ENCODE data around the gene SRC.

Gene SRC

DNA sequence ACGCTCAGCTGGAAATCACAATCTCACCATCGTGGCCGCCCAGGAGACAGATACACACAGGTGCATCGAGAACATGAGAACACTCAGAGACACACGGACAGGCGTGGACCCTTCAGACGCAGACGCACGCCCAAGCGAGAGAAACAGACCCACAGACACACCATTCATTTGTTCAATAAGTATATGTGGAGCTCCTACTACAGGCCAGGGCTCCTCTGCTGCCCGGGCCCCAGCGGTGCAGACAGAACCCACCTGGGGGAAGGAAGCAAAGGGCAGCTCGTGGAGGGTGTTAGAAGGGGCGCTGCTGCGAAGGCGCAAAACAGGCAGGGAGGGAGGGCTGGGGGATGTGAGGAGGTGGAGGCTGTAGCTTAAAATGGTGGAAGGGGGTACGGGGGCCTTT, 39.2 kb downstream of the SRC start:
- no peak for DNase-seq

DNA sequence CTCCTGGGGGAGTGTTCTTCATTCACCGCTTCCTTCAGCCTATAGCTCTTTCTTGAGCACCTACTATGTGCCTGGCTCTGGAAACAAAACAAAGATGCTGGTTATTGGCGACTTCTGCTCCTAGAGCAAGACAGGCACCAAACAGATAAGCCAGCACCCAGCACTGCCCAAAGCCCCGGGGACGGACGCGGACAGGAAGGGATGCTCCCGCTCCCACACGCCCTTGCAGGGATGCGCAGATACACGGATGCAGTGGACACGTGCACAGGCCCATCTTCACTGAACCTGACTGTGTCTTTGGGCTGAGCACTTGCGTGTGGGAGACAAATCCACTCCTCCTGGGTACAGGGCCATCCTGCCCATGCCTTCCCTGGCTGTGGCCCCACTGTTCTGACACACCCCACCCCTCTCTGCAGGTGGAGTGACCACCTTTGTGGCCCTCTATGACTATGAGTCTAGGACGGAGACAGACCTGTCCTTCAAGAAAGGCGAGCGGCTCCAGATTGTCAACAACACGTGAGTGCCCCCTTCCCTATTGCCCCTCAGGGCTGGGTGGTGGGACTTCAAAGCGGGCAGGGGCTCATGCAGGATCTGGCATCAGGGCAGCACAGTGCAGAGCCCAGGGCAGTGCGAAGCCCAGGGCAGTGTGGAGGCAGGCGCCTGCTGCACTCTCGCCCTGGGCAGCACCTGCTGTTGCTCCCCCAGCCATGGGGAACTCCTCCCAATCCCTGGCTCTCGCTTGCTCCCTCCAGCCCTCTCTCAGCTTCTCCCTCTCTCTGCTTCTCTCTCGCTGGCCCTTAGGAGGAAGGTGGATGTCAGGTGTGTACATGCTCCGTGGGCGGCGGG, 39.9 kb downstream of the SRC start:
- DNase-seq = no peak

DNA sequence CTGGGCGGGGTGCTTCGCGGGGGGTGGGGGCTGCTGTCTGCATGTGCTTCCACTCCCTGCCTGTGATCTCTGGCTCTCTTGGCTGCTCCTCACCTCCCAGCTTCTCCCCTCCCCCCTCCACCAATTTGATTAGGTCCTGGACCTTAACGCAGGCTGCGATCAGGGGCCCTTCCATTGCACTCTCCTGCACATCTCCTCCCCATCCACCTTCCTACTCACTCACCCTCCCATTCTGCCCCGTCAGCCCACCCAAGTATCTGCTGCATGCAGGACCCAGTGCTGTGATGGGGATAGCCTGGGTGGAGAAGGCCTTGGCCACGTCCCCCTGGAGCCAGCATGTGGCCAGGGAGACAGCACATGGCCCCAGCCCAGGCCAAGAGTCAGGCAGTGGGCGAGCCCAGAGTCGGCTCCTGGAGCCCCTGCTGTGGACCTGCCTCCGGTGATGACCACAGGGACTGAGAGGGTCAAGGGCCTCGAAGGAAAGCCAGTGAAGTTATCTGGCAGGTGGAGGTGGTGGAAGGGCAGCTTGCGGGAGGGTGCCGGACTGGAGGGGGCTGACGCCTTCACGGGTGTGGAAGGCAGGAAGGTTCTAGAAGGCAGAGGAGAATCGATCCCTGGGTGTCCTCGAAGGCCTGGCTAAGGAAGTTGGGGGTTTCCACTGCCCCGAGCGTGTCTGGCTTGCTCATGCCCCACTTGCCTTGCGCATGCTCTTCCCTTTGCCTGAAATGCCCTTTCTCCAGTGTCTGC, 40.7 kb downstream of the SRC start:
- DNase-seq = no peak

DNA sequence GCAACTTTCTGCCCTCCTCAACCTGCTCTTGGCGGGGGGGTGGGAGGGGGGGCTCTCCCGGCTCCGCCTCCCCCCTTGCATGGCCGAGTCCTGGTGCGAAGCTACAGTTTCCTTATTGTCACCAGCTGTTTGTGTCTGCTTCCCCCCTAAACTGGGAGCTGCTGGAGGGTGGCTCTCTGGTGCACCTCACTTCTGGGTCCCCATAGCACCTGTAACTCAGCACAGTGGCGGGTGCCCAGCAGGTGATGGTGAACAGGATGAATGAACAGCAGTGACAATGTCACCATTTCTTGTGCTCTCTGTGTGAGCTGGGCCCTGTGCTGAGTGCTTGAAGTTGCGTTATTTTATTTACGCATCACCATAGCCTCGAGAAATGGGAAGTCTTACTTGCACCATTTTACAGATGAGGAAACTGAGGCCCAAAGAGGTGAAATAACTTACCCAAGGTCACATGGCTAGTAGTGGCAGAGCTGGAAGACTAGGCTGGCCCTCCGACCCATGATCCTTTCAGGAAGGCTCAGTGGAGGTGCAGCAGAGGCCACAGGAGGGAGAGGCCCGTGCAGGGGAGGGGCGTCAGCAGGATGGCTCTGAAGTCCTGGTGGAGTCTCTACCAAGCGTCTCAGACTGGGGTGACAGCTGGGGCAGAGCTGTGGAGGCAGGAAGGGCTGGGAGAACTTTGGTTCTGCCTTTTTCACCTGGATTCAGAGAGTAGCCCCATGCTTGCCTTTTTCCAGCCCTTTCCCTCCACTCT, 41.8 kb downstream of the SRC start:
- DNase-seq = no peak

DNA sequence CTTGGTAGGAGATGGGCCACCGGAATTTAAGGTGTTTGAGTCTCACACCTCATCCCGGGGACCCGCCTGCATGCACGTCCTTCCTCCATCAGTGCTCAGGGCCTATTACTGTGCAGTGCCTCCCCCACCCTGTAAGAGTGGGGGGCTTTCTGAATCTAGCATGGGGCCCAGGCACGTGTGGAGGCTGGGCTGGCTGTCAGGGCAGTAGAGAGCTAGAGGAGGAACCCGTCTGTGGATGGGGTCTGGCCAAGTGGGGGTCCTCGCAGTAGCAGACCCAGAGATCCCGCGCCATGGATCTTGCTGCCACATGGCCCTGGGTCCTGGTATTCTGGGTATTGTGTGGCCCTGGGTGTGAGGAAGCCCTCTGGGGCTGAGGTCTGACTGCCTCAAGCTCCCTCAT, 42.9 kb downstream of the SRC start:
- no peak for DNase-seq

DNA sequence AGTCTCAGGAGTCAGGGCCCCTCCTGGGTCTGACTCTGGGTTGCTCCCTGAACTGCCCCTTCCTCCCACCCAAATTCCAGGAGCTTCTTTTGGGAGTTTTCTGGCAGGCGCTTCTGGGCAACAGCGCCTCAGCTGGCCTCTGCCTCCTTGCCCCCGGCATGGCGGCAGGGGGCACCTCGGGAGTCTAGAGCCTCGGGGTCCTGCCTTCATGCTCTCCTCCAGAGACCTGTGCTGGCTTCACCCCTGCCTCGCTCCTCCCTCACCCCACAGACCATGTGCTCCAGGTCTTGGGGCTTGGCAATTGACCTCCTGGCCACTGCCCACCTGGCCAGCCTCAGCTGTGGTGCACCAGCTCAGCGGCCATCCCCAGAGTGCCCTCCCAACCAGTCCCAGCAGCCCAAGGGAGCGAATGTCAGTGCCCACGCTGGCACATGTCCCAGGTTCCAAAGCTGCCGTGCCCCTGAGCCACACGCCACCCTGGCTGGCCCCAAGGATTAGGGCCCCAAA, 43.4 kb downstream of the SRC start:
- DNase-seq = no peak

DNA sequence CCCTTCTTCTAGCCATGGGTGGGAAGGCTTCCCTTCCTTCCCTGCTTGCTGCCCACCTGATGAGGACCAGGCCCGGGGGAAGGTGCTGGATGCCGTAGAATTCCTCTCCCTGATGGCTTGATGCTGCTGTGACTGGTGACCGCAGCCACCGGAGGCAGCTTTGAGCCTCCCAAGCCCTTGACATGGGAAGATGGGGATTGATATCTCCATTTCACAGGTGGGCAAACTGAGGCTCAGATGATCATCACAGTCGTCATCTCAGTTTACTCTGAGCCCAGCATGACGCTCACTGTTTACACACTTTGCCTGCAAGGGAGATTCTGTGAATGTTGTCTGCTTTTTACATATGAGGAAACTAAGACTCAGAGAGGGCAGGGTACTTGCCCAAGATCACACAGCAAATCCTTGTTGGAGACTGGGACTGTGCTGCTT, 43.9 kb downstream of the SRC start:
- no peak for DNase-seq

DNA sequence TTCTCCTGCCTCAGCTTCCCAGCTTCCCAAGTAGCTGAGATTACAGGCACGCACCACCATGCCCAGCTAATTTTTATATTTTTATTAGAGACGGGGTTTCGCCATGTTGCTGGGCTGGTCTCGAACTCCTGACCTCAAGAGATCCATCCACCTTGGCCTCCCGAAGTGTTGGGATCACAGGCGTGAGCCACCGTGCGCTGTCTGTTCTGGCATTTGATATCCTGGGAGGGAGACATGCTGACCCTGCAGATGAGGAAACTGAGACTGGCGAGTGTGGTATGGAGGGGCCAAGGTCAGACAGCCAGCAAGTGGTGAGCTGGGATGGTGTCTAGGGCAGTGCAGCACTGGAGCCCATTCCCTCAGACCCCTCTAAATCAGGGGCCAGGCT, 44.6 kb downstream of the SRC start:
- DNase-seq = no peak

DNA sequence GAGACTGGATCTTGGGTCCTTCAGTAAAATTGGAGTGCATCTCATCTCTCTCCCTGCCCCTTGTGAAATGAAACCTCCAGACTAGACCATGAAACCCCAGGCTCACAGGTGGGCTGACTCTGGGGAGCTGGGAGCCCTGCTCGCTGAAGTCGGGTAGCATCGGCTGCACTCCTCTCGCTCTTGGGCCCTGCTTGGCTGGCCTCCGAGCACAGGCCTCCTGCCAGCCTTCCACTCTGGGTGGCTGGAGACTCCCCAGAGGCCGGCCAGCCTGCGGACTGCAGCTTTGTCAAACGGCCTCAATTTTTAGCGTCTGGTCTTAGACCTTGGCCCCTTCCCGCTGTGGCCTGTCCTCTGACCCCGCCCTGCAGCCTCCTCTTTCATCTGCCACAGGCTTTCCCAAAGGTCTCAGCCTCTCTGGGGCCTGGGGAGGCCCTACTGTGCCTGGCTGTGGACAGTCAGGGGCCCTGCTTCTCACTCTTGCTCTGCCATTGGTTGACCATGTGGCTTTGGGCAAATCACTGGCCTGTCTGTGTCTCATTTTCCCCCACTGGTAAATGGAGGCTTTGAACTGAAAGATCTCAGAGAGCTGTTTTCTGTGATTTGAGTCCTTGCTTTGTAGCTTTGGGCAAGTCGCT, 45.1 kb downstream of the SRC start:
- DNase-seq = no peak

DNA sequence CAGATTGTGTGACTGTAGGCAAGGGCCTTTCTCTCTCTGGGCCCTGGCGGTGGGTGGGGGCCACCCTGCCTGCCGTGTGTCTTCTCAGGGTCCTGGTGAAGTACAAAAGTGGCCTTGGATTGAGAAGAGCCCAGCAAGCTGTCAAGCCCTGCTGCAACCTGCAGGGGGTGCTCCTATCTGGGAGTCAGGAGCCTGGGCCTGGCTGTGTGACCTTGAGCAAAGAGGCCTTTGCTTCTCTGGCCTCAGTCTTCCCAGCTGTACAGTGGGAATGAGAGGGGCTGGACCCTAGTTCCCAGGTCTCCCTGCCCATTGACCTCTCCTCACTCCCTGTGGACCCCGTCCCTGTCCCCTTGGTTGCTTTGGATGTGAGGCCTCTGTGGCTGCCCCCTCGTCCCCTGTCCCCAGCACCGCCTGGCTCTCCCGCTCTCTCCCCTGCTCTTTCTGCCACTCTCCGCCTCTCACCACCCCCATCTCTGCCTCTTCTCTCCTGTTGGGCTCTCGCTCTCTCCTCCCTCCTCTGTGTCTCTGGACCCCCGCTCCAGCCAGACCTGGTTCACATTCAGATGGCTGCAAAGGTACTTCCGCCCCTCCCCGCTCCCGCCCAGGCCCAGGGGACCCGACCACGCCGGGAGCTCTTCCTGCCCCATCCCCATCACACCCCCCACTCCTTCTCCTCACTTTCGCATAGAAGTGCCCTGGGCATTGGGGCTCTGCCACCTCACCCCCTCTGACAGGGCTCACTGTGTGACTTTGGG, 46.7 kb downstream of the SRC start:
- no peak for DNase-seq

DNA sequence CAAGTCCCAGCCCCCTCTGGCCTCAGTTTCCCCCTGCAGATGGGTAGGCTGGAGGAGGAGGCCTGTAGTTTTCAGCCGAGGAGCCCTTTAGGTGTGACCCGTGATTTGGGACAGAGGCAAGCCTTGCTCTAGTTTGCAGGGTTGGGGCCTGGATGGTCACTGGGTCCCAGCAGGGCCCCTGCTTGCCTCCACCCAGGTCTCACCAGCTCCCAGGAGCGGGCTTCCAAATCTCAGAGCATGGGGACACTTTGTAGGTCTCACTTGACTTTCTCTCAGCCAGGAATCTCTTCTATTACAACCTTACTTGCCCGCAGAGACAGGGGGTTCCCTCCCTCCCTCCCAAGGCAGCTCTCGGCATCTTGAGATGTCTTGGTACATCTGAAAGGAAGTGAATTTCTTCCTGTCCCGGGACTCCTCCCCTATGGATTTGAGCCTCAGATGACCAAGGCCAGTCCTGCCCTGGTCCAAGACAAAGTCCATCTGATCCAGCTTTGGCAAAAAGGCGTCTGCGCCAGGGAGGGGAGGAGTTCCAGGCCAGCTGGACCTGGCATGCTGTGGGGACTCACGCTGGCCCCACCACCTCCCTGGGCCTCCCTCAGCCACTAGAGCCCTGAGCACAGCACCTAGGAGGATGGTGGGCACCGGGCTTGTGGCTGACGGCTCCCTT, 47.4 kb downstream of the SRC start:
- no peak for DNase-seq

DNA sequence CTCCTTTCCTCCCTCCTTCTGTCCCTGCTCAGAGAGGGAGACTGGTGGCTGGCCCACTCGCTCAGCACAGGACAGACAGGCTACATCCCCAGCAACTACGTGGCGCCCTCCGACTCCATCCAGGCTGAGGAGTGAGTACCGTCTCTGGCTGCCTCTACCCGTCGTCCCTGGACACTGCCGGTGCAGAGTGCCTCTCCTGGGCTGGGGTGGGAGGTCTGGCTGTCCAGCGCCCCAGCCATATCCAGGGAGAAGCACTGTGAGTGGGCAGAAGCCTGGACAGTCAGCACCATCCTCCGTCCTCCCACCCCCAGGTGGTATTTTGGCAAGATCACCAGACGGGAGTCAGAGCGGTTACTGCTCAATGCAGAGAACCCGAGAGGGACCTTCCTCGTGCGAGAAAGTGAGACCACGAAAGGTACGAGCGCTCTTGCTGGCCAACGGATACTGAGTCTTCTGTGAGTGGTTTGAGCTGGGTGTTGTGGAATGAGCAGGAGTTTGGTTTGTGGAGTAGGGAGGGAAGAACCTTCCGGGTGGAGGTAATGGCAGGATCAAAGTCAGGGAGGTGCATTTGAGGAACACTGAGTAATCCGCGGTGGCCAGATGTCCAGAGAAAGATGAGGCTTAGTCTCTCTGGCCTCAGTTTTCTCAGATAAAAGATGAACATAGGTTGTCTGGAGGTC, 48.1 kb downstream of the SRC start:
- DNase-seq = no peak

DNA sequence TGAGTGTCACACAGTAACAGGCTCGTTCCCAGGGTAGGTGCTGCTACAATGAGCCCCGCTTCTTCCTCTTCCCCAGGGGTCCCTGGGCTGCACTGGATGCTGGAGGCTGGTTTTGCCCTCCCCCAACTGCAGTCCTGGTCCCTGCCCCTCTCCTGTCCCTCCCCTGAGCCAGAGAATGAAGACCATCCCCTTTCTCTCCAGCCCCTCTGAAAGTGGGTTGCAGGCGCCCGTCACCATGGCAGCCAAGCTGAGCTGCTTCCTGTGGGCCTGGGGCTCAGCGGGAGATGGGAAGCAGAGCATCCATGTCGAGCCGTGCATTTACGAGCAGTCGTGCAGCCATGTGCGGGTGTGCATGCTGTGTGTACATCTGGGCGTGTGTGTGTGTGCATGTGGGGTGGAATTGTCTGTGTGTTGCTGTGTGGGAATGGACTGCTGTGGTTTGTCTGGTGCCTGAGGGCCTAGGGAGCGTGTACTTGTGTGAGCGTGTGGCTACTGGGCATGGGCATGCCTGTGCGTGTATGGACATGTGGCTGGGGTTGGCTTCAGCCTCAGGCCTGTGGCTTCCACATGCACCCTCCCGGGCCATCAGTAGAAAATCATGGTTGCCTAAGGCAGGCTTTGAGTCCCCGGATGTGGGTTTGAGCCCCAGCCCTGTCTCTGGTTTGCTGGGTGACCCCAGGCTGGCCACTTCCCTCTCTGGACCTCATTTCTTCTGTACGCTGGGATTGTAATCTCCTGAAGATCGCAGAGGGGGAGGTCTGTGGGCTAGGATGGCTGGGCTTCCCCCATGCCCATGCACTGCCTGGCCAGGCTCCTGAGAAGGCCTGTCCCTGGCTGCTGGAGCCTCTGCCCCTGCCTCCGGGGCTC, 48.8 kb downstream of the SRC start:
- DNase-seq = no peak

DNA sequence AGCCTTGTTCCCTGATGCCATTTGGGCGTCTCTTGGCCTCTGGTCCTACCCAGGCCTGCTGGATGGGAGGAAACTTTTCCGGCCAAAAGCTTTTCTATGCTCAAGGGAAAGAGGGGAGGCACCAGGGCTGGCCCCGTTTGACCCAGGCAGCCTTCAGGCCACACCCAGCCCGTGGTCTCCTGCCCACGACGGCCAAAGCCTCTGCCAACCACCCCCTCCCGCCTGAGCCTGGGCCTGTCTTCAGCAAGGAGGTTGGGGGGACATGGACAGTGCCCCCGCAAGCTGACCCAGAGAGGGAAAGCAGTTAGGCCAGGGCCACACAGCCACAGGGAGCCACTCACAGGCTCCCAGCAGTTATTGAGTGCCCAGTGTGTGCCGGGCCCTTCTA, 49.5 kb downstream of the SRC start:
- no peak for DNase-seq

DNA sequence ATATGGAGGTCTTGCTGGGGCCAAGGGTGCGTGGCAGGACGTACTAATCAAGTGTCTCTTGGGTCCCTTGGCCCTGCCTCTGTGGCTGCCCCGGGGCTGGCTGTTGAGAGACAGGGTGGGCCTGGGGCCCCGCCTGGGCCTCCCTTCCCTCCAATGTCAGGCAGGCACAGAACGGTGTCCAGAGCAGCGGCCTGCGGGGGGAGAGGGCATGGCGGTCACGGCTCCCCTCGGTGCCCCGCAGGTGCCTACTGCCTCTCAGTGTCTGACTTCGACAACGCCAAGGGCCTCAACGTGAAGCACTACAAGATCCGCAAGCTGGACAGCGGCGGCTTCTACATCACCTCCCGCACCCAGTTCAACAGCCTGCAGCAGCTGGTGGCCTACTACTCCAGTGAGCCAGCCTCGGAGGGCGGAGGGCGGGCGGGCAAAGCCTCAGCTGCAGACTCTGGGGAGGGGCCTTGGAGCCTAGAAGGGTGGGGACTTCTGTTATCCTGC, 50.0 kb downstream of the SRC start:
- DNase-seq = no peak

DNA sequence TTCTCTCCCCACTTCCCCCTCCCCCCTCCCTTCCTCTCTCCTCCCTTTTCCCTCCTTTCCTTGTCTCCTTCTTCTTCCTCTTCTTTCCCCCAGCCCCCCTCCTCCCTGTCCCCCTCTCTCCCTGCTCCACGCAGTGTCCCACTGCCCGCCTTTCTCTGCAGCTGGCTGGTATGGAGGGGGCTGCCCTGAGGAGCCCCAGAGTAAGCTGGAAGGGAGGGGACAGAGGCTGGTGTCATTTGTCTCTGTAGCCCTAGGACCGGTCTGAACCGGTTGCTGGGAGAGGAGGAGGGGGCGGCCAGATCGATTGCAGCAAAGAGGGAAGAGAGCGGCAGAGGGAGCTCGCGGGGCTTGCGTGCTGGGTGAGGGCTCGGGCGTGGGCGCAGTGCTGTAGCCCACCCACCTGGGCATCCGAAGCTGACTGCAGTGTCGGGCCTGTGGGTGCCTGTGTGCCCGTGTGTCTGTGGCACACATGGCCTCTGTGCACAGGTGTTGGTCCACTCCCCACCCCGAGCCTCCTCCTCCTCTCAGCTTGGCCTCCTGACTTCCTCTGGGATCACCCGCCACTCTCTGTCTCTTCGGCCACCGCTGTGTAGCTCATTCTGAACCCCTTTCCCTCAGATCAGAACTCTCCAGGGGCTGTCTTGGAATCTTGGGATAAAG, 50.6 kb downstream of the SRC start:
- DNase-seq = no peak

DNA sequence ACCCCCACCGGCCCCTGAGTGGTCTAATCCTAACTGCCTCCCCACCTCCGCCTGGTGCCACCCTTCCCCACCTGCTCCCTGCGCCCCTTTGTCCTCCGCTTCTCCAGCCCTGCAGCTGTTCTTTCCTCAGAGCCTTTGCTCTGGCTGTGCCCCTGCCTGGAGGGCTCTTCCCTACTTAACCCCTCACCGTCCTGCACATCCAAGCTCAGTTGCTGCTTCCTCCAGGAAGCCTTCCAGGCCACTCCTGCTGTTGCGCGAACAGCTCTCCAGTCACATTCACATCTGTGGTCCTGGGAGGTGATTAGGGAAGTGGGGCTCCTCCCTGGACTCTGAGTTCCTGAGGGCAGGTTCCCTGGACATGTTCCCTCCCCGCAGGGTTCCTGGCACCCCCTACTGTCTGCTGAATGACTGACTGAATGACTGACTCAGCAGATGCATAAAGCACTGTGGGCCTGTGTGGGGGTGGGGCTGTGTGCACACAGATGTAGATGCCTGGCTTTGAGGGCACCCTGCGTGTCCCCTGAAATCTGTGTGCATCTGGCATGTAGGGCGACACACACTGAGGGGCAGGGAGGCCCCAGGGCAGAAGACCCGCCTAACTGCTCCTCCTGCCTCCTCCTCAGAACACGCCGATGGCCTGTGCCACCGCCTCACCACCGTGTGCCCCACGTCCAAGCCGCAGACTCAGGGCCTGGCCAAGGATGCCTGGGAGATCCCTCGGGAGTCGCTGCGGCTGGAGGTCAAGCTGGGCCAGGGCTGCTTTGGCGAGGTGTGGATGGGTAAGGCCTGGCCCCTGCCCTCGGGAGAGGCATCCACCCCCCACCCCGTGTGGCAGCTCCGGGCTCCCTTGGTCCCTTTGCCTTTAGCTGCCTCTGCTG, 51.4 kb downstream of the SRC start:
- DNase-seq = no peak
